ENCODE measurements around the gene VTI1A. TPM values are rescaled to one million over a fixed set of nuclear protein-coding genes. Genes with fewer than 3 reads are reported as not detected.
"Not testable (repeated sequence)": the region's sequence is repeated elsewhere in the genome, so short reads cannot be mapped to it uniquely, and the experiment has no call there.

VTI1A gene
- 14.1 TPM for polyA plus RNA-seq (ENCODE audit: insufficient read length)

DNA sequence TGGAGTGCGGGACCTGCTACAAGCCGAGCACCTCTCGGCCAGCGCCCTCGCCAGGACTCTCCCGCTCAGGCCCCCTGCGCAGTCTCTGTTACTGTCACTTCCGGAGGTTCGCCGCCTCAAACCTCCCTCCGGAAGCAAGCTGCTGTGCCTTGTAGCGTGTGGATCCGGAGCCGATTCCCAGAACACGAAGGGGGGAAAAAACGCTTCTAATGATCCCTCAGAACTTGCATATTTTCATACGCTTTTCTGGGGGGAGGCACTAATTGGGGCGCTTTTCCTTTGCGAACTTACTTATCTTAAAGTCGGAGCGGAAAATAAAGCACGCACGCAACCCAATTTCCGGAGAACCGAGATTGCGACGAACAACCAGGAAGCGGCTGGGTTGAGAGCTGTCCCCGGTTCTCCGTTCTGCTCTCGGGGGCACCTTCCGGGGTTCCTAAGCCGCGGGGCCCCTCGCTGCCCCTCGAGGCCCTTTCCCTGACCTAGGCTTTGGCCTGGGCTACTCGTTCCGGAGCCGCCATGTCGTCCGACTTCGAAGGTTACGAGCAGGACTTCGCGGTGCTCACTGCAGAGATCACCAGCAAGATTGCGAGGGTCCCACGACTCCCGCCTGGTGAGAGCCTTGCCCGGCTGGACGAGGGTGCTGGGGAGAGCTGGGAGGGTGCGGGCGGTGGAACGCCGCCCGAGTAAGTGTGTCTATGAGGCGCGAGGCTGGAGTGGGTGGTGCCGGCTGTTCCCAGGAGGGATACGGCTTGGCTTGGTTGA lies at the start of gene VTI1A, which contains the start of gene ZDHHC6:
TSS of gene VTI1A (plus strand) at position 361 of the 765 bp plus-strand sequence. CDS start at position 520, 159 bp downstream.
TSS of gene ZDHHC6 (minus strand) at position 60 of the 765 bp plus-strand sequence. CDS start 1,478 bp downstream, outside the sequence.
- peak; percentile 88 for DNase-seq

DNA sequence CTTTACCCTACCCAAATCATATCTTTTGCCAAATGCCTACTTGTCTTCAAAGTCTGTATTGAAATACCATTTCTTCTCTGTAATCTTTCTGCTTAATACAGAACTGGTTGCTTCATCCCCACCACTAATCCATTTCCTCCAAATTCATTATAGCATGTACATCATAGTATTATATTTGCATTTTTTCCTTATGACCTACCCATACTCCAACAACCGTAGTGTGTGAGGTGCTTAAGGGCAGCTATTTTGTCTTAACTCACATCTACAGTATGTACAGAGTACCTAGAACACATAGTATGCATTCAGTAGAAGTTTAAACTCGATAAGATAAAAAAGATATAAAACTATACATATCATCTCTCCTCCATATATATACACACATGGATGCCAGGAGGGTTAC lies 49.4 kb upstream of the VTI1A start:
- no peak for DNase-seq

DNA sequence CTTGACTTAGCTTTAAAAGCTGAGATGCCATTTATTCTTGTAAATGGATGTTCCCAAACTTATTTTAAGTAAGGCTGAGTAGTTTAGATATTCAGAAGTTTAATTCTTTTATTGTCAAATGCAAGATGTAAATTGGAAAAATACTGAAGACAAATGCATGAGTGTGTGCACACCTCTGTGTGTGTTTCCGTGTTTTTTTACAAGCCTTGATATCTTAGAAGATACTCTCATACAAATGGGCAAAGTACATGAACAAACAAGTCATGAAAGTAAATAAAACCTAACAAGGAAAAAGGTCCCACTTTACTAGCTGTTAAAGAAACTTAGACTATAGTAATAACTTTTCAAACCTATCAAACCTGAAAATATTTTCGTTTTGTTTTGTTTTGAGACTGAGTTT lies 44.1 kb upstream of the VTI1A start:
- DNase-seq = no peak

DNA sequence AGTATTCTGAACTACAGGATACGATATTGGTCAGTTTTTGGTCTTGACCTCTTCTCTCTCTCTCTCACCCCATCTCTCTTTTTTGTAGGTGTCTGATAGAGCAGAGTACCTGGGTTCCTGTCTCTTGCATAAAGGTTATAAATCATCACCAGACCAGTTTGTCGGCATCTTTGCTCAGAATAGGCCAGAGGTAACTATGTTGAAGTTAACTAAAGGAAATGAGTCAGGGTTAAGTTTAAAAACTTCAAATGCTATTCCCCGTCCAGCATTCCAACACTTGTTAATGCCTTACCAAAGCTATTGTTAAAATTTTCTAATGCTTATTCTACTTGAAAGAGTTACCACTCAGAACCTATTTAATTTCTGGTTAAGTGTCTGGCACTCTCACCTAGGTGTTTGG lies 42.4 kb upstream of the VTI1A start:
- no peak for DNase-seq

DNA sequence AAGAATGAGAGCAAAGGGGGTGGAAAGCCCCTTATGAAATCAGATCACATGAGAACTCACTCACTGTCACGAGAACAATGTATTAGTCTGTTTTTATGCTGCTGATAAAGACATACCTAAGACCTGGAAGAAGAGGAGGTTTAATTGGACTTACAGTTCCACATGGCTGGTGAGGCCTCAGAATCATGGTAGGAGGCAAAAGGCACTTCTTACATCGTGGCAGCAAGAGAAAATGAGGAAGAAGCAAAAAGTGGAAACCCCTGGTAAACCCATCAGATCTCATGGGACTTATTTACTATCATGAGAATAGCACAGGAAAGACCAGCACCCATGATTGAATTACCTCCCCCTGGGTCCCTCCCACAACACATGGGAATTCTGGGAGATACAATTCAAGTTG lies 40.2 kb upstream of the VTI1A start:
- DNase-seq = not testable (repeated sequence)

DNA sequence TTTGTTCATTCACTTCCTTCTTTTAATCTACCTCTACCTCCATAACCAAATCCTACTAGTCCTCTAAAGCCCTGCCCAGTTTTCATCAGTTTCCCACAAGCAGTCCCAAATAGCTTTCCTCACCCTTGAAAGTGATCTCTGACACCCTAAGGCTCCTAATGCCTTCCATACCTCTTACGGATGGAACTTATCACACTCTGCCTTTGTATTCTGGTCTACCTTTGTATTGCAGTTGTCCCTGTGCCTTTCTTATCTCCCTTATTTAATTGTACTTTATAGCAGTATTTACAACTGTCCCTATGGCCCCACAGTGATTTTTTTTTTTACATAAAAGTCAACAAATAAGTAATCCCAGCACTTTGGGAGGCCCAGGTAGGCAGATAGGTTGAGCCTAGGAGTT lies 39.3 kb upstream of the VTI1A start:
- DNase-seq = no peak

DNA sequence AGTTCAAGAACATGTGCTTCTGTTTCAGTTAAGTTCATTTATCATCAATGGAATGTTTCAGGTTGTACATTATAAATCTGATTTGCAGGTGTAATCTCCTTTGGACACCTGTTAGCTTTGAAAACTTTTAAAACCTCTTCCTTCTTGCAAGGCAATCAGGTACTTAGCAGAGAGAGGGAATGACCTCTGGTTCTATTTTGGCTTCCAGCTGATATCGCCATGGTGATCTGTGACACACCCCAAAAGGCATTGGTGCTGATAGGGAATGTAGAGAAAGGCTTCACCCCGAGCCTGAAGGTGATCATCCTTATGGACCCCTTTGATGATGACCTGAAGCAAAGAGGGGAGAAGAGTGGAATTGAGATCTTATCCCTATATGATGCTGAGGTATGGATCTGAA lies 37.7 kb upstream of the VTI1A start:
- DNase-seq = no peak

DNA sequence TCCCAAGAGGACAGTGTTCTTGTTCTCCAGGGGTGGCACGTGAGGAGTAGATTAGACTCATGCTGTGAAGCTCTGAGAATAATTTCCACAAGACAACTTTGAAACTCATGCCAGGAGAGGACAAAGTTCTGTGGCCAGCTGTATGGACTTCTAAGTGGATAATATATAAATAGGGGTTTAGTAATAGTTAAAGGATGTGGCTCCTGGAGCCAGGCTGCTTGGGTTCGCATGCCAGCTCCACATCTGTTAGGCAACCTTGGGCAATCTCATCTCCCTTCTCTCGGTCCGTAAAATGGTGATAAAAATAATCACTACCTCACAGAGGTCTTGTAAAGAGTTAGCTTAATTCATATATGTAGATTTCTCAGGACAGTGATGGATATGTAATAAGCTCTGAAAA lies 37.3 kb upstream of the VTI1A start:
- no peak for DNase-seq

DNA sequence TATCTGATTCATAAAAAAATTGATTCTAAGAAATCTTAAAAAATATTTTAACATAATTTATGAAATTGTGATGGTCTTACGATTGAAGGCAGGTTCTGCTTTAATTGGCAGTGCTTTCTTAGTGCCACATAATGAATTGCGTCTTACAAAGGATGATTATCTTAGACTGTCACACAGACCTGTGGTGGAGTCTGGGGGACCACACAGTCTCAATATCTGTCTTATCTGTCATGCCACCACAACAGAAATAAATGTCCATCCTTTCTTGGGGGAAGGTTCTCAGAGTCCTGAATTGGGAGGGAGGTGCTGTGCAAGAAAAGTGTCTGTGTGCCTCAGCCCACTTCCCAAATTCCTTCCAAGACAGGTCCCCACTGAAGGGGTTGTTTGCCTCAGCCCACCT lies 34.3 kb upstream of the VTI1A start:
- DNase-seq = no peak

DNA sequence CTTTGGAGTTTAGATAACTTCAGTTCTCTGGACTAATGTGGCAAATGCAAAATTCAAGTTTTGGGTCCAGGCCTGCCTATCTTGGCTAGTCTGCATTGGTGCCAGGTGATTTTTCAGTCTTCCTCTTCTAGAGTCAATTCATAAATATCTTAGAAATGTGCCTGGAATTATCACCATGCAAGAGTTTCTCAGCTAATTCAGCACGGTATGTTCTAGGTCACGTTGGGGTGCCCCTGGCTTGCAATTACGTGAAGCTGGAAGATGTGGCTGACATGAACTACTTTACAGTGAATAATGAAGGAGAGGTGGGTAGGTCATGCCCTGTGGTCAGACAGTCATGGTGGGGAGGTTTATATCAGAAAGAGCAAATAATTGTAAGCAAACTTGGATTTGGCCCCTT lies 25.3 kb upstream of the VTI1A start:
- DNase-seq = no peak

DNA sequence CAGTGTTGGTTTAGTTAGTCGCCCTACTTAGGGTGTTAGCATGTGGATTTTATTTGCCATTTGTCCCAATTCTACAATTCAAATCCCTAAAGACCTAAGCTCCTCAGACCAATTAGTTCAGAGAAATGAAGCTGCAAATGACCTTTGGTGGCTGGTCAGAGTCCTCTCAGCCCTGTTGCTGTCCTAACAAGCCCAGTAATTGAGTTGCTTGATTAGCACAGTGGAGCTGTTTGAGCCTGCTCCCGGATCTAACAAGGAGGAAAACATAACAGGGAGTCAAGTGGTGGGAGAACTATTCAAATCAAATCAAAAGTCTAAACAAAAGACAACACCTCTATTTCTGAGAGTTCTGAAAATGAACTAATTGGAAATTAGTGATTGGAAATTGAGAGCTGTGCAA lies 22.4 kb upstream of the VTI1A start:
- no peak for DNase-seq

DNA sequence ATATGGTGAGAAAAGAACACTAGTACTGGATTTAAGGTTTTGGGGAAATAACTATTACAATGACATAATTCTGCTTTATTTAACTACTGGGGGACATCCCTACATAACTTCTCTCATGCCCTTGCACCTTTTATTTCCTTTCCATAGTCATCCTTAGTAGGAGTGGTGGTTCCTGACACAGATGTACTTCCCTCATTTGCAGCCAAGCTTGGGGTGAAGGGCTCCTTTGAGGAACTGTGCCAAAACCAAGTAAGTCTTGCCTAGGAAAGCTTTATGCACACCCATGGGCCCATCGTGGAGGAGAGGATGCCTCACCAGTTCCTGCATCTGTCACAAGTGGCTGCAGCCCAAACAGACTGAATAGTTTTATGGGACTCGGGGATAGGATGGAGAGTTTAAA lies 20.9 kb upstream of the VTI1A start:
- DNase-seq = no peak

DNA sequence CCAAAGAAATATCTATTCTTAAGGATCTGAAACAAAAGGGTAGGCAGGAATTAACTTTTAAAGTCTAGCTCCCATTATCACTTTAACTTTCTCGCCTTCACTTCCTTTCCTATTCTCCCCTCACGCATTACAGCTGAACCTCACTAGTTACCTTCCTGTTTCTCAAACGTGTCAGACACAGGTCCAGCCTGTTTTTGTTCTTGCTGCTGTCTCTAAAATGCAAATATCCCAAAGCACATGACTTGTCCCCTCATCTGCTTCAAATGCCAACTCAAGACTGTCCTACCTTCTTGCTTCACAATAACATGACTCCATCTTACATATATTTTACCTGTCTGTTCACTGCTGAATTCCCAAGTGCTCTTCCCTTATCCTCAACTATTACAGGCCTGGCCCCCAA lies 17.9 kb upstream of the VTI1A start:
- no peak for DNase-seq

DNA sequence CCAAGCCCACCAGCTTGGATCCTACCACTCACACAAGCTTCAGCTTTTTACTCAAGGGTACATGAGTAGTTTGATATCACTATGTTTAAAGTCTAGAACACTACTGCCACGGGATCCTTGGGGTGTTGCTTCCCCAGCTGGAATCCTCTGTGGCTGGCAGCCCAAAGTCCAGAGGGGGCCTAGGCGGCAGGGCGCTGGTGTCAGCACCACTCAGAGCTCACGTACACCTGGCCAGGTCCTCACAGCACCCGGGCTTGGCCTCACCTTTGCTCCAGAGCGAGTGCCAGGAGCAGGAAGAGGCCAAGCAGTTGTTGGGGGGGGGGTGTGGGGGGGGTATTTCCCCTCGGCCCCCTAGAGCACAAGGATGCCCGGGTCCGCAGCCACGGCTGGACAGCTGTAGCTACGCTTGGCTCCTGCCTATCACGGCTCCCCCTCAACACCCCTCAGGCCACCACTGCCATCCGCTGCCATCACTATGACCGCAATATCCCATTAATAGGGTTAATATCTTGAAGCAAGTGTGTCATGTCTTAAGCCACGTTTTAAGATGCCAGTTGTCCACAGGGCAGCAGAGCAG lies 17.3 kb upstream of the VTI1A start:
- no peak for DNase-seq

DNA sequence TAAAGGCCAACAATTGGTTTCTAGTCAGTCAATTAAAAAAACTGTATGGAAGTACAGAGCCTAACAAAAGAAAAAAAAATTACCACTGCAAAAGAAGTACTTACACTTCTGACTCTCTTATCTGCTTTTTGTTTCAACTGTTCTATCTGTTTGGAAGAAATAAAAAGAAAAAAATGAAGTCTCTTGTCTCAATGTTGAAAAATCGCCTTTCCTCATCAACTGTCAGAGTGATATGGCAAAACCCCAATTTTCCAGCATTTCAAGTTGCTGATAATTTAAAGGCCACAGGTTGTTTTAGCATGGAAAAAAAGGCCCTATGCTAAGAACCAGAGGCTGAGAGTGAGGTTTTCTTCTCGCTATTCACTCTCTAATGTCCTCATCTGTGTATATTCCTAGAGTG lies 13.9 kb upstream of the VTI1A start:
- no peak for DNase-seq

DNA sequence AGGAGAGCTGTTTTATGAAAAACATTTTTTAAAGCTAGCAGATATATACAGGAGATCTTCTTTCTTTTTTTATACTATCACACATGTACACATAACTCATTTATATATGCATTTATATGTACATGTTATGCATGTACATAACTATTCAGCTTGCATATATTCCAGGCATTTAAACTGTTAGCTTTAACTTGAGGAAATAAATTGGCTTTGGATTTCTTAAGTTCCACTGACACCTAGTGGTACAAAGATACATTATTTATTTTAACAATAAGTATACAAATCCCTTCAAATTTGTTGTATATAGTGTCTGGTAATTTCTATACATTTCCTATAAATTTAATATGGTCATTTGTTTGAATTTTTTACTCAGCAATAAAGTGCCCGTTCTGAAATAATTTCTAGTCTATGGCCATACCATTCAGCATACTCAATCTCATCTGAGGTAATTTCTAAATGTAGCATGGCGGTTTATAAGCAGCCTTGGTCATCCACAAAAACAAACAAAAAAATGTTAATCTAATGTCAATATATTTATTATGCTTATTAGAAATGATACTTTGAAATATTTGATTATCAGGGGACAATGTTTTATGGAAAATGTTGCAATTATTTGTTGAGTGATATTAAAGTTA lies 11.9 kb upstream of the VTI1A start:
- DNase-seq = peak; percentile 8

DNA sequence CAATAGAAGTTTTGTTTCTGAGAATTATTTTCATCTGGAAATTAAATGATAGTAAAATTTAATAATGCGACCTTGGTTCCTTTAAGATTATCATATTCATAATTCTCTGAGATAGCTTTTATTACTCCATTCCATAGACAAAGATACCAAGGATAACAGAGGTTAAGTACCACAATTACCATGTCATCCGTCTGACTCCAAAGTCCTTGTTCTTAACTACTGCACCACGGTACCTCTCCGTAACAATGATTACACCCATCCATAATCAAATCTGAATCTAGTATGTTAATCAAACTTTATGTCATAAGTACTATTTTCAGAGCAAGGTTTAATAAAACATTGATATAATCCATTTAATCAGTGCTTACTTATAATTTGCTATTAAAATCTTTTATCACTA lies 8.7 kb upstream of the VTI1A start:
- no peak for DNase-seq

DNA sequence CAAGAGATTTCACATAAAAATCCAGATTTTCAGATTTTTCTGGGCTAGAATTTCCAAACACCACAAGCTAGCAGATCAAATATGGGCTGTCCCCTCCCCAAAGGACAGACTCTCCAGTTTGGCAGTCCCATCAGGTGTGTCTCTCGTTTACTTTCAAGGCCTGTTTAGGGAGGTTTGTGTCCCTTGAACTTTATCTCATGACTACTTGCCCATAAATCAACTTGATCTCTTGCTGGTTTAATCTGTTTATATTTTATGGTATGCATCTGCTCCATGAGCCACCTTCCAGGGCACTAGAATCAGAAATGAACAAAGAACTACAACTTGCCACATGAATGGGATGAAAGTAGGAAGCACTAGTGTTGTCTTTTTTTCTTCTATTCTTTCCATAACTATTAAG lies 5.5 kb upstream of the VTI1A start:
- no peak for DNase-seq

DNA sequence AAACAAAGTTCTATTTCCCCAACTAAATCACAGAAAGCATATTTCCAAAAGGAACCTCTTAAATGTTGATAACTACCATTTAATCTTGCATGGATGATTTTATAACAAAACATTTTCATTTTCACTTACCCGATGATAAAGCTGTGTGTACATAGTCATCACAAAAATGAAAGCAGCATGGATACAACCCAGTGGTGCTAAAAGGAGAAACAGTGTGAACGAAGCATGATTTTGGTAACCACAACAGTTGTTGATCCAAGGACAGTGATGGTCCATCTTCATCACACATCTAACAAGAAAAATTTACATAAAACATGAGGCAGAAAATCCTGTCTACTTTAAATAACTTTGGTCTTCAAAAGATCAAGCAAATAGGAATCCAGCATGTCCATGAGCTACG lies 5.0 kb upstream of the VTI1A start:
- no peak for DNase-seq

DNA sequence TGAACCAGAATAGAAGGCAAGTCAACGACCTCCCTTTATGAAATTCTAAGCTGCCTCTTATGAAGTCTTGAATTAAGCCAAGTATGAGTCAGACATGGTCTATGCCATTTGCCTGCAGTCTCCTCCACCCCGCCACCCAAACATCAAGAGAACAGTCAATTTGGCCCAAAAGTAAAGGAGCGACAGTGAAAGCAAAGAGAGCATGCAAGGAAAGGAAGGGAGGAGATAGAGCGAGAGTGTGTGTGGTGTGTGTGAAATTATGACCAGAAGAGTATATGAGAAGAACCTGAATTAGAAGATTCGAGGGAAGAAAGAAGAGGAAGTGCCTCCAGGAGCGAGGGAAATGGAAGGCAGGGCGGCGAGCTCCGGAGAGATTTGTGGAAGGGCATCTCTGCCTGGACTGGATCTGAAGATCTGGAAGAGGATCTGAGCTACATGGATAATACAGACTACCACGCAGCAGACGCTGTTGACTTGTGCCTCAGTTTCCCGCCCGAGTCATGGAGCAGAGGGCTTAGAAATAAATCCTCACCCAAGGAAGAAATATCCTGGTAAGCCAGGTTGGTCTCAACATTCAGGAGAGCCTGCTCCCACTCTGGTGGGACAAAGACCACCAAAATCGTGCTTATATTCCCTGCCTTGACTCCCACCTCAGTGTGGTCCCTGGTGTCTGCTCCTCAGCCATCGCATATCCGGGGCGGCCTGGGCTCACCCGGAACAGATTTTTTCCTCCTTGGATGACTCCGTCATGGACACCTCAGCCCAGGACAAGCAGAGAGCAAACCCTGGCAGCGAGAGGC lies 760 bp upstream of the VTI1A start:
- DNase-seq = no peak

DNA sequence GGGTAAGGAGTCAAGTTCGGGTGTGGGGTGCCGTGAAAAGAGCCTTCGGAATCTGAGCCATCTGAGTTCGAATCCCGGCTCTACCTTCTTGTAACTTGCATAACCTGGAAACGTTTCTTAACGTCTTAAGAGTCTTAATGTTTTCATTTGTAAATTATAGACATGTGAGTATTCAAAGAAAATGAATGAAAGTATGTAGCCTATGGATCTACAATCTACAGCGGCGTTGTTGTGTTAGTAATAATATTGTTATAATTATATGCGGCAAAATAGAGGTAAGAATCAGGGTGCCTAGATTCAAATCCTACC lies 559 bp downstream of the VTI1A start:
- DNase-seq = no peak

DNA sequence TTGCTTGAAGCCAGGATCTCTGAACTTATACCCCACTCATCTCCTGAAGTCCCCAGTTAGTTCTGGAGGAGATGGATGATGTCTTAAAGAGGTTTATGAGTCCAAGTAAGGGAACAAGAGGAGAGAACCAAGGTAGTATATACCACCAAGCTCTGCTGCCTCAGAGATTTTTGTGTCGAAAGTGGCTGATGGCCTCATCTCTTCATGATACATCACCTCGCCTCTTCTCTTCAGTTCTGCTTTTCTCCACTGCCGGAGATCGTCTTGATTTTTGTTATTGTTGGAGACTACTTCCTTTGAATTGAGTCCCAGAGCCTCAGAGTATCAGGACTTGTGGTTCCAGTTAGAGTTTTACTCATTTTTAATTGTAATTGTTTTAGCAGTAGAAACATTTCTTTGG lies 1.9 kb downstream of the VTI1A start:
- DNase-seq = no peak

Measured in hindlimb muscle (tissue), 1 donor.